GM11168 (cell line): ENCODE results near the gene KCTD11.

Experiments used
- in situ Hi-C: fragments of 300-500 bp; cut with MboI; formaldehyde crosslinking; loops from one replicate; pipeline ENCODE4 v1.12.0; 2022; ENCODE audit warnings: low sequenced_read_pairs; ENCODE audit not compliant: unreplicated experiment

The KCTD11 gene

DNA sequence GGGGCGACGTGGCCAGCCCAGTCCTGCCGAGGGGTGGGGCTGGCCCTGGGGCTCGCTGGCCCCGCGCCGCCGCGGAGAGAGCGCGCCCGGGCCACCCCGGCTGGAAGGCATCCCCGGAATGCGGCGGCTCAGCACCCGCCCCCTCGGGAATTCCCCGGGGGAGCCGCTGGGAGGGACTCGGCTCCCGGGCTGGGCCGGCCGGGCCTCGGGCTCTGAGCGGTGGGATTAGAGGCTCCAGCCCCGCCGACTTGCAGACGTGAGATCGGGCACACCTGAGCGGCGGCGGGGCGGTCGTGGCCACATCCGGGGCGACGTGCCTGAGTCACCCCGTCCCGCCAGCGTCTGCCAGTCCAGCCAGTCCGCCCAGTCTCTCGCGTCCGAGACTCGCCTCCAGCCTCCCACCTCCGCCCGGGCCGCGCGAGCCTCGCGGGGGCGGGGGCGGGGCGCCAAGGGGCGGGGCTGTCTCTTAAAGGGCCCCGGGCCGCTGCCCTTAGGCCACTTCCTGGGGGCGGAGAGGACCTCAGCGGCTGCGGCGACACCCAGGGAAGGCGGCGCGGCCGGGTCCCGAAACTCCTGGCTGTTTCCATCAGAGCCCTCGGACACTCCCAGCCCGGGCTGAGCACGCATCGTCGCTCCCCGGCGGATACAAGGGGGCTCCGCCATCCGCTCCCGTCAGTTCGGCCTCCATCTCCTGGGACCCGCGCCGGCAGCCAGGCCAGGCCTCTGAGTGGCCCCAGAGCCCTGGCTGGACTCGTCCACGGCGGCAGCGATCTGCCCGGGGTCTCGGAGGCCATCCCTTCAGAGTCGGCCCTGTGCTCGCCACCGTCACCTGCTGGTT lies at the start of gene KCTD11:
TSS of gene KCTD11 (plus strand) at position 498 of the 838 bp plus-strand sequence.
- in situ Hi-C loops = no loop called here

DNA sequence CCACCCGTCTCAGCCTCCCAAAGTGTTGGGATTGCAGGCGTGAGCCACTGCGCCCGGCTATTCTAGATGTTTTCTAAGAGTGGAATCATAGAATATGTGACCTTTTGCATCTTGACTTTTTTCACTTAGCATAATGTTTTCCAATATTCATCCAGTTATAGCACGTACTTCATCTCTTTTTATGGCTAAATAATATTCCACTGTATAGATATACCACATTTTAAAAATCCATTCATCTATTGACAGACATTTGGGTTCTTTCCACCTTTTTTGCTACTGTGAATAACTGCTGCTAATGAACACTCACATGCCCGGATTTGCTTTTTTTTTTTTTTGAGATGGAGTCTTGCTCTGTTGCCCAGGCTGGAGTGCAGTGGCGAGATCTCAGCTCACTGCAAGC lies 47.8 kb upstream of the KCTD11 start:
- in situ Hi-C loops = no loop called here

DNA sequence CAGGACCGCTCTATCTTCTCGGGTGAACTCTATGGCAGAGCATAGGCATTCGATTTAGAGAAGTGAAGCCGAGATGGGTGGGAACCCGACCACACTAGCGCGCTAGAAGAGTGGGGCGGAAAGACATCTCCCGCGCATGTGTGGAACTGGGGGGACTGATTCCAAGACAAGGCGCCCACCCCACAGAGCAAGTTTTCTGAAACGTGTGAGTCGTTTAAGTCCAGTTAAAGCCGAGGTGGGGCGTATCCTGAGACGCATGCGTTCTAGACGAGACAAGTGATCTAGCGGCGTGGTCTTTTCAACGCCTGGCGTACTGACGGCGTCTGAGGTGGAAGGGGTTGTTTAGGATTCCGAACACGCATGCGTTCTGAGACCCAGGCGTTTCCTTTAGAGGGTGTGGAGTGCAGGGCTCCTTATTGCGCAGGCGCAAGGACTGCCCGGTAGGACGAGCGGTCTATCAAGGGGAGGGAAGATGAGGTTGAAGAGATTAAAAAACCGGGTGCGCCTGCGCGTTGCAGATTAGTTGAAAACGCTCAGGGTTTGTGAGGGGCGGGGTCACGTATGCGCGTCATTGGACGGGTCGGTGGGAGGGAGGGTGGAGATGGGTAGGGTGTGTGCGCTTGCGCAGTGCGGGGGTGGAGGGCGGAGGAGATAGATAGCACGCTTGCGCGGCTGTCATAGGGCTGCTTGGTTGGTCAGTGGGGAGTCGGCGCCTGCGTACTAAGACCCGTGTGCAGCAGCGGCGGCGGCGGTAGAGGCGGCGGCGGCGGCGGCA lies 44.9 kb upstream of the KCTD11 start, which contains the start of gene EIF5A:
TSS of gene EIF5A (plus strand) at position 718 of the 775 bp plus-strand sequence. CDS start 2,008 bp downstream, outside the sequence.
- in situ Hi-C loops = no loop called here

DNA sequence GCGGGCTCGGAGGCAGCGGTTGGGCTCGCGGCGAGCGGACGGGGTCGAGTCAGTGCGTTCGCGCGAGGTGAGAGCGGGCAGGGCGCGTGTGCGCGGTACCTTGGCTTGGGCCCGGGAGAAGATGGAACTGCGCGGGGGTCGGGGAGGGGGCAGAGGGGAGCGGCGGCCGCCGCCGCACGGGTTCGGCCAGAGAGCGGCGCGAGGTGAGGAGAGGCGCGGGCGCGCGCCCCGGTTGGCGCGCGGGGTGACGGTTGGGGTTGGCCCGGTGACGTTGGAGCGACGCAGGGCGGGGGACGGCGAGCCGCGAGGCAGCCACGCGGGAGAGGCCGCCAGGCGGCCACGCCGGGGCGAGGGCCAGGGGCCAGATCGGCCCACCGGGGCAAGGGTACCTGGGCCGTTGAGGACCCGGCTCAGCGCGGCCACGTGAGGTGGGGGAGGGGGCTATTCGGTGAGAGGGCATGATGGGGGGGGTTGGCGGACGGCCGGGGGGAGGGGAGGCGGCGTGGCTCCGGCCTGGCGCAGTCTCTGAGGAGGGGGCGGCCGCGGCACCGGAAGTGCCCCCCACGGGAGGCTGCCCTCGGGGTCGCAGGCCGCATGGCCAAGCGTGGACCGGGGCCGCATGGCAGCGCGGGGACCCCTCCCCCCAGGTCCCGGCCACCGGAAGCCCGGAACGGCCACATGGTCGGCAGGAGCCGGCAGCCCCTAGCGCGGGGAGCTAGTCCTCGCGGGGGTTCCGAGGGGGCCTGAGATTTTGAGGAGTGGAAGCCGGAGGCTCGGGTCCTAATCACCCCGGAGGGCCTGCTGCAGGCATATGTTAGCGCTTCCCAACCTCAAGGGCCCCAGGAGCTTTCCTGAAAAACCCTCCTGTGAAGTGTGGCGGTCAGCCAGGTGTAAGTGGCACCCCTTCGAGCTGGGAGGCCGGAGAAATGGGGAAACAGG lies 44.0 kb upstream of the KCTD11 start:
- in situ Hi-C loops = no loop called here

DNA sequence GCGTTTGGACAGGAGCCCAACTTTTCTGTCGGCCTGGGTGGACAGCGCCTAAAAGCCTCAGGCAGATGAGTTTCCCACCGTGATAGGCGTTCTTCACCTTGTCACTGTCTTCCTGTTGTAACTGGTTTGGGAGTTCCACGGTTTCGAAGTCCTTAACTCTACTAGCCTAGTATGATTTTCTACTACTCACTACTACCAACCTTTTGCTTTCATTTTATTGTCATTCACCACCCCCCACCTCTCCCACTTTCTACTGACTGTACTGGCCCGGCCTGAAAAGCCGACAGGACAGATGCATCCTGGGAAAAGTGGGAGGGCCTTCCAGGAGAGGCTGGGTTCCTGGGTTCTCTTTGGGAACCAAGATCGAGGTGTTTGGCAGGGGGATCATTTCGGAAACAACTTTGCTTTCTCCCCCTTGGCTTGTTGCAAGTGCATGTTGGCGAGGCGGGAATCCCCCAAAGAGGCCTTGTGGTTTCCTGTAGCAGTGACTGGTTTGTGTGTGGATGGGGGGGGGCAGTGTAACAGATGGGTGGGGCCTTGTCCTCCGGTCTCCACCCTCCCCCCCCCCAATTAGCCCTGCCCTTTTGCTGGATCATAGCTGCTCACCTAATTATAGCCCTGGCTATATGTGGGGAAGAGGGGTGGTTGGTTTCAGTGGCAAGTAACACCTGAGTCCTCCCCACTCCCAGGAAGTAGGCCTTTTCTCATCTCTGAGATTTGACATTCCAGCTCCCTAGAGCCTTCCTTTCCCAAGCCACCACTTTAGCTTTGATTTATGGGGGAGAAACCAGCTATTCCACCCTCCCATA lies 43.1 kb upstream of the KCTD11 start:
- in situ Hi-C loops = no loop called here

DNA sequence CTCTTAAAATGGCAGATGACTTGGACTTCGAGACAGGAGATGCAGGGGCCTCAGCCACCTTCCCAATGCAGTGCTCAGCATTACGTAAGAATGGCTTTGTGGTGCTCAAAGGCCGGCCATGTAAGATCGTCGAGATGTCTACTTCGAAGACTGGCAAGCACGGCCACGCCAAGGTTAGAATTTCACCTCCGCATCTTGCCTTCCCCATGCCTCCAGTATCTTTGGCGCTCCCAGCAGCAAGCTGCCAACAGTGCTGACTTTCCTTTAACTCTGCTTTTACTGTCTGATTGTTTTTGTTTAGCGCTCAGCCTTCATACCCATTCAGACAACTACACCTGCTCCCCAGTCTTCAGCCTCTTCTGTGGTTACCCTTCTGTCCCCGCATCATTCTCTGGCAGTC lies 42.3 kb upstream of the KCTD11 start:
- in situ Hi-C loops = no loop called here

DNA sequence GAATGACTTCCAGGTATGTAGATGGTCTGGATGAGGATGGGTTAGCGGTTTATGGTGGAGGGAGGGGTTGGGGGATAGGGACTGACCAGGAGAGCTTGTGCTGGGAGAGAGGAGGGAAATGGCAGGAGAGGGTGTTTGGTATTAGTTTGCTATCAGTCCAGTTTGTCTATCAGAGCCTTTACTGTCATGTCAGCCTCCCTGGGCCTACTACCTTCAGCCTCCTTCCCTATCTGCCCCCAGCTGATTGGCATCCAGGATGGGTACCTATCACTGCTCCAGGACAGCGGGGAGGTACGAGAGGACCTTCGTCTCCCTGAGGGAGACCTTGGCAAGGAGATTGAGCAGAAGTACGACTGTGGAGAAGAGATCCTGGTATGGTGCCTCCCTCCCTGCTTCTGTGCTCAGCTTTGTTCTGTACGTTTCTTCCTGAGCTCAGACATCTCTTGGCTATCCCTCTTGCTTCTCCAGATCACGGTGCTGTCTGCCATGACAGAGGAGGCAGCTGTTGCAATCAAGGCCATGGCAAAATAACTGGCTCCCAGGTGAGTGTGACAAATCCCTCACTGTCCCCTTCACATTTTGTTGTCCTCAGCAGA lies 40.8 kb upstream of the KCTD11 start:
- in situ Hi-C loops = no loop called here

DNA sequence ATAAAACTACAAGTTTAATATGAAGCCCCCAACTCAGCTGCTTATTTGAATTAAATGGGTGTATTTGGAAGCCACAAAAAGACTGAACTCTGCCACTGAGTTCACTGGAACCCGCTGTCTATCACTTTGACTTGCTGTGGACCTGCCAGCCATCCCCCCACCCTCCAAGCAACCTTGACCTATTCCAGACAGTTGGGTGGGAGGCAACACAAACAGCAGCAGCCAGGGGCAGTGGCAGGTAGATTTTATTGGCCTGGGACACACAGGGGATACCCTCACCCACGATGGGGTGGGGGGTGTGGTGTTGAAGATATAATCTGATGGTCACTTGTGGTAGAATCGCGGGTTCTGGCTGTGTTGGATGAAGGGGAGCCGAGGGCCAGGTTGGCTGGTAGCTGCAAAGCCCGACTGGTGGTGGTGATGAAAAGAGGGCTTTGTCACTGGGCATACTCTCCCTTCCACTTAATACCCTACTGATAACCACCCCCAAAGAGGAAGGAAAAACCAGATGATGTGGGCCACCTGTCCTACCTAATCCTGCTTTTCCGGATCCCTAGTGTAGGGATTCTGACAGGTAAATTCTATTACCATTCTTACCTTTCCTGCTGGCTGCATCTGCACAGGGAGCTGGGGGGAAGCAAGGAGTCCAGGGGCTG lies 39.4 kb upstream of the KCTD11 start:
- in situ Hi-C loops = no loop called here

DNA sequence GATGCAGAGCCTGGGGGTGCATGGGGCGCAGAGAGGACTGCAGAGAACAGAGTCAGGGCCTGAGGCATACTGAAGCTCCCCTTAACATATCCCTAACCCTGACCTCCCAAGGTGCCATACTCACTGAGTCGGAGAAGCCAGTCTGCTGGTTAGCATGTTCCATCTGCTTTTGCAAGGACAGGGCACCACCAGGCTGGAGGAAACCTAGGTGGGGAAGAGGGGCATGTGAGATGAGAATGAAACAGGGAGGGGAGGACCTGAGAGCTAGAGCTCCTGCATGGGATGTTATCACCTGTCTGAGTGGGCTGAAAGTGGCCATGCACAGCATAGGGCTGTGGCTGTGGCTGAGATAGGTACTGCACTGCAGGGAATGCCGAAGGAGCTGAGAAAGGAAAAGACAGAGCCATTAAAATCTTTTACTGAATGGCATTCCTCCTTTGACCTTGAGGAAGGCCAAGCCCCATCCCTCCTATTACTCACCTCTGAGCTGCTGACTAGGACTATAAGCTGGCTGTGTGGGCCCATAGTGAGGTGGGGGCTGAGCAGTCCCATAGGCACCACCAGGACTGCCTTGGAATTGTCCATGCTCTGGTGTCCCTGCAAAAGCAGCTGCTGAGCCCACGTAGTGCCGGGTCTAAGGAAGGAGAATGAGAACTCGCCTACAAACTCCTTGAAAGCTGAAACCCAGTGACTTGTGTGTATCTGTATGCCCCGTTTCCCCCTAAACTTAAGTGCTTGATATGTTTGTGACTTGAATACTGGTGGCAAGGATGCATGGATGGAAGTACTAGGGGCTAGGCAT lies 38.7 kb upstream of the KCTD11 start:
- in situ Hi-C loops = no loop called here

DNA sequence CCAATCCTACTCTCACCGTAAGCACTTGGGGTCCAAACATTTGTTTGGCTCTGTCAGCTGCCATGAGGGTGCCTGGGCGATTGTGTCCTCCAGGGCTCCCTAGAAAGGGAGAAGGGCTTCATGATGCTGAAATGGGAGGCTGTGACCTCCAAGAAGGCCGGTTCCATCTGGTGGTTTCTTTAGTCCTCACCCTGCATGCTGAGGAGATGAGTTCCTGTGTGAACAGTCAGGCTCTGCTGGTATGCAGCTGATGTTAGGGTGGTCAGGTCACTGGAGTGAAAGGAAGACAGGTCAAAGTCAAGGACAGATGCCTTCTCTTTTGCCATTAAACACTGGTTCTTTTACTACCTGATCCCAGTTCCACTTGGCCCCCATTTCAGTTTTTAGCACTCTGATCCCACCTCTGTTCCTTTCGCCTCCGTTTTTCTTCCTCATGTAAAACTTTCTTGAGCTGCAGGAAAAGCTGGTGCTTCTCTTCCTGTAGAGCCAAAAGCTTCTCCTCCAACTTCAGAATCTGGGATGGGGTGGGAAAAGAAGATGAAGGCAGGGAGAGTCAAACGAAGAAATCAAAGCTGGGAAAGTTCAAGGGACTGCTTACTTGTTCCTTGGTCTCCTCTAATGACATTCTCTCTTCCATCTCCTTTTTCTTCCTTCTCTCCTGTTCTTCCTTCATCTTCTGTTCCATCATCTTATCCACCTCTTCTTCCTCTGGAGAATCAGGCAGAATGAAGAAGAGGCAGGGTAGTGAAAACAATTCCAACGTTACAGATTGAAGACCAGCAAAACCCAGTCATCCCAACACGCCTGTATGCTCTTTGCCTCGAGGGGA lies 37.9 kb upstream of the KCTD11 start:
- in situ Hi-C loops = no loop called here

DNA sequence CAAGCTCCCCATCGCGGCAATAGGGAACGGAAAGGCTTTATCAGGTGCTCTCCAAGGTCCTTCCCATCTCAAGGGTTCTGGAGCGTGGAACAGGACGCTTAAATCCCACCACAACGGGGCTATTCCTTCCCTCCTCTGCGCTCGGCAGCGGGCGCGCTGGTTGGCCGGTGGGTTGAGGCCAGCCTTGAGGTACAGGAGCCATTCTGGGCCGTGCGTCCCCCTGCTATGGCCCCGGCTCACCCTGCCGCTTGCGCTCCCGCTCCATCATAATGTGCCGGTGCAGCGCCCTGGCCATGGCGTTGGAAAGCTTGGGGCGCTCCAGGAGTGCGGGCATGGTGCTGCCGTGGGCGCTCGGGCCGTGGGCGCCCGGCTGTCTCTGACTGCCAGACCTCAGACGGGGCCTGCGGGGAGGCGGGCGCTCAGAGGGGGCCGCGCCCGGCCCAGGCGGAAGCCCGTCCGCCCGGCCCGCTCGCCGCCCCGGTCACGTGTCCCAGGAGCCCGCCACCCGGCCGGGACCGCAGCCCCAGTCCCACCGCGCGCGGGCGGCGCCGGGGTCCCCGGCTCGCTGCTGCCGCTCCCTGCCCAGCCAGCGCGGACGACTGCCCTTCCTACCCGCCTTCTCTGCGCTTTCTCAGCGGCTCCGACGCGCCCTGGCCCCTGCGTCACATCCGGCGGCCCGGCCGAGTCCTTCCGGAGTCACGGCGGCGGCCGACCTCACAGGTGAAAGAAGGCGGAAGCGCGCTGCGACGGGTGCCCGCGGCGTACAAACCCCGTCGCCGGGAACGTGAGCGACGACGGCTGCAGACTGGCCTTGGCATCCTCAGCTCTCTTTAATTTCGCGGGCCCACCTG lies 37.0 kb upstream of the KCTD11 start, which contains the start of gene GPS2:
TSS of gene GPS2 (minus strand) at position 642 of the 851 bp plus-strand sequence. CDS start at position 334, 308 bp downstream.
- in situ Hi-C loops = no loop called here

DNA sequence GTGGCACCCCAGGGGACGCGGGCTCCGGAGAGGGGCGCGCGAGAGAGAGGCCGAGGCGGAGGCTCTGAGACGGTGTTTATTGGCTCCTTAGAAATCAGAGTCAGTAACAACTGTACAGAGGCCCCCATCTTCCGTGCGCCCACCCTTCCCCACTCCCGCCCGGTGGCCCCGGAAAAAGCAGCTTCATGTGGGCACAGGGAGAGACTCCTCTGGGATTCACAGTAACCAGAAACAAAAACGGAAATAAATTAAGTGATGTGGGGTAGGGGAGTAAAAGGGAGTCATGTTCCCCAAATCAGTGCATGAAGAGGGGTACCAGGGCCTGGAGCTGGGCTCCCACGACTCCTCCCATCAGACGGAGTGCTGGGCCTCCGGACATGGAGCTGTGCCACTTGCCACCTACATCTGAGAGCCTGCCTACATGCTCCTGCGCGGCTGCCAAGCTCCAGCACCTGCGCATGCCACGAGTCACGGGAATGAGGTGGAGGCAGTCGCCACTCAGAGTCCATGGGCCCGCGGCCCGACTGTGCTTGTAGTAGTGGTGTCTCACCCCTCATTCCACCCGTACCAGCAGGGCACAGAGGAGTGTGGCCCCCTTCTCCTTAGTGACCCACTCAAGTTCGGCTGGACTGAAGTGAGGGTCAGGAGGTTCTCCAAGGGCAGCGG lies 36.3 kb upstream of the KCTD11 start:
- in situ Hi-C loops = no loop called here

DNA sequence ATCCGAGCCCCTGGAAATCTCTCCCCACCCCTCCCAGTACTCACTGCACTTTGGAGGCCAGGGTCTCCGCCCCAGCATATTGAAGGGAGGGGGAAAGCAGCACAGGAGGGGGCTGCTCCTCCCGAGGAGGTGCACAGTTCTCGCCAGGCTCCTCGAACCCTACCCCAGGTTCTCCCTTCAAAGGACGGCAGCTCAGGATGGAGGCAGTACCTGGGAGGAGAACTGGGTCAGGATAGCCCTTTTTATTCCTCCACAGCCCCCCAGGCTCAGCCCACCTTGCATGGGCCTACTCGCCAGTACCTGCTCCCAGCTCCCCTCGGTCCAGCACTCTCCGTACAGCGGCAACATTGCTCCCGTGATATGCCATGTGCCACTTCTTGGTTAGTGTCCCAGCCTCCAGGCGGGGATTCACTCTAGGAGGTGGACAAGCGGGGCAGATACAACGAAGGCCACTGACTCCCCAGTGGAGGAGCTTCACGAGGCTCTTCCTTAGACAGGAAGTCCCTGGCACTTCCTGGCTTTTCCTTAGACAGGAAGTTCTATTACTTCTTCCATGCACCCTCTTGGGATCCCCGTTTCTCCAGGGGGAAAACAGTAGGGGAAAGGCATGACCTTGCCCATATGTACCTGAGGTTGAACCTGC lies 34.7 kb upstream of the KCTD11 start:
- in situ Hi-C loops = no loop called here

DNA sequence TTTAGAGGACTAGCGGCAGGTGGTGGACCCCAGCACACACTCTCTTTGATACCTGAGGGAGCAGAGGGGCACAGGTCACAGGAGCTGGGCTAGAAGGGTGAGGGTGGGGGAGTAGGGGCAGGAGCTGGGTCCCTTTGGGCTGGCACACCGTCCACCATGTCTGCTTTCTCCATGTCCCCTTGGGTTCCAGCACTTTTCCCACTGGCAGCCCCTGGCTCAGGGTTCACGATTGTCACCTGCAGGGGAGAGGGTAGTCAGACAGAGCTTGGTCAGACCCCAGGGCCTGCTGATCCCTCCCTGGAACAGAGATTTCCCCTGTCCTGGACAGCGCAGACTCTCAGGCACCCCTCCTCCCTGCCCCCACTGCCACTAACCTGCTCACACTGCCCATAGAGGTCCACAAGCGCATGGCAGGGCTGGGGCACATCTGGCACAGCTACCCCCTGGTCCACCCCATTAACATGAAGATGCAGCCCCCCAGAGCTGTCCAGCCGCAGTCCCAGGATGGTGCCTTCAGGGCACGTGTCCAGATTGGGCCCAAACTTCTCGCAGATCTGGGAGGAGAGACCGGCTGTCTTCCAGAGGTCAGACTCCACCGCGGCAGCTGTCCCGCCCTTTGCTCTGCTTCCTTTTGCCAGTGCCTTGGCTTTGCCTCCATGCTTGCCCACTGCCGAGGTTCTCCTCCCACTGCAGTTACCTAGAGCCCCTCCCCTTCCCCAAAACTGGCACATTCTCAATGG lies 33.7 kb upstream of the KCTD11 start:
- in situ Hi-C loops = no loop called here
